Tibial nerve (tissue), 4 donors: ENCODE data around the gene MBD5.

Experiments
- CTCF ChIP-seq, 5 experiments: fragments of 200-600 bp in 3 of 5; fragments of 450-650 bp in 2 of 5; sonication (generic) in 3 of 5; IDR thresholded peaks; one replicate each; pipeline ENCODE4 v1.5.1; 2016 to 2019; ENCODE audit warnings: antibody characterized with exemption in 5 of 5, mild to moderate bottlenecking in 3 of 5, moderate library complexity in 2 of 5
- EP300 ChIP-seq, 2 donors: sonication (generic); formaldehyde crosslinking; IDR thresholded peaks; one replicate each; pipeline ENCODE4 v1.6.1; 2017; ENCODE audit warnings: antibody characterized with exemption in 2 of 2, mild to moderate bottlenecking in 1 of 2
- POLR2A ChIP-seq, 2 donors: fragments of 450-650 bp; IDR thresholded peaks; one replicate each; pipeline ENCODE4 v1.6.1; 2017; ENCODE audit warnings: antibody characterized with exemption in 2 of 2, mild to moderate bottlenecking in 2 of 2, moderate library complexity in 2 of 2

GRCh38 chr2:148103946-148104345 is 83.1 kb downstream of the MBD5 start:
- TF ChIP-seq CTCF (IDR thresholded peaks at IDR 0.05) = no peak
- no peak for TF ChIP-seq POLR2A (IDR thresholded peaks at IDR 0.05)
- no peak for TF ChIP-seq EP300 (IDR thresholded peaks at IDR 0.05)
